Glomerular visceral epithelial cell (primary cell): Measurements from ENCODE around the gene PDE3A.
"Not testable (repeated sequence)": the region's sequence is repeated elsewhere in the genome, so short reads cannot be mapped to it uniquely, and the experiment has no call there.

Source experiments
- DNase-seq: peaks from one replicate; pipeline ENCODE4 v3.0.0-alpha.2; 2016; ENCODE audit errors: extremely low spot score

The PDE3A gene

DNA sequence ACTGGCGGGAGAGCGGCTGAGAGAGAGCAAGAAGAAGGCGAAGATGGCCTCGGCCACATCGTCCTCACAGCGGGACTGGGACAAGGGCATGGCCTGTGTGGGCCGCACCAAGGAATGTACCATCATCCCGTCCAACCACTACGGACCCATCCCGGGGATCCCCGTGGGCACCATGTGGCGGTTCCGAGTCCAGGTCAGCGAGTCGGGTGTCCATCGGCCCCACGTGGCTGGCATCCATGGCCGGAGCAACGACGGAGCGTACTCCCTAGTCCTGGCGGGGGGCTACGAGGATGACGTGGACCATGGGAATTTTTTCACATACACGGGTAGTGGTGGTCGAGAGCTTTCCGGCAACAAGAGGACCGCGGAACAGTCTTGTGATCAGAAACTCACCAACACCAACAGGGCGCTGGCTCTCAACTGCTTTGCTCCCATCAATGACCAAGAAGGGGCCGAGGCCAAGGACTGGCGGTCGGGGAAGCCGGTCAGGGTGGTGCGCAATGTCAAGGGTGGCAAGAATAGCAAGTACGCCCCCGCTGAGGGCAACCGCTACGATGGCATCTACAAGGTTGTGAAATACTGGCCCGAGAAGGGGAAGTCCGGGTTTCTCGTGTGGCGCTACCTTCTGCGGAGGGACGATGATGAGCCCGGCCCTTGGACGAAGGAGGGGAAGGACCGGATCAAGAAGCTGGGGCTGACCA is 183.6 kb downstream of the PDE3A start:
- DNase-seq, result not testable (repeated sequence)

DNA sequence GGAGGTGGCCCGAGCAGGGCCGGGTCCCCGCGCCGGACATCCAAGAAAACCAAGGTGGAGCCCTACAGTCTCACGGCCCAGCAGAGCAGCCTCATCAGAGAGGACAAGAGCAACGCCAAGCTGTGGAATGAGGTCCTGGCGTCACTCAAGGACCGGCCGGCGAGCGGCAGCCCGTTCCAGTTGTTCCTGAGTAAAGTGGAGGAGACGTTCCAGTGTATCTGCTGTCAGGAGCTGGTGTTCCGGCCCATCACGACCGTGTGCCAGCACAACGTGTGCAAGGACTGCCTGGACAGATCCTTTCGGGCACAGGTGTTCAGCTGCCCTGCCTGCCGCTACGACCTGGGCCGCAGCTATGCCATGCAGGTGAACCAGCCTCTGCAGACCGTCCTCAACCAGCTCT is 184.2 kb downstream of the PDE3A start:
- not testable (repeated sequence) for DNase-seq

DNA sequence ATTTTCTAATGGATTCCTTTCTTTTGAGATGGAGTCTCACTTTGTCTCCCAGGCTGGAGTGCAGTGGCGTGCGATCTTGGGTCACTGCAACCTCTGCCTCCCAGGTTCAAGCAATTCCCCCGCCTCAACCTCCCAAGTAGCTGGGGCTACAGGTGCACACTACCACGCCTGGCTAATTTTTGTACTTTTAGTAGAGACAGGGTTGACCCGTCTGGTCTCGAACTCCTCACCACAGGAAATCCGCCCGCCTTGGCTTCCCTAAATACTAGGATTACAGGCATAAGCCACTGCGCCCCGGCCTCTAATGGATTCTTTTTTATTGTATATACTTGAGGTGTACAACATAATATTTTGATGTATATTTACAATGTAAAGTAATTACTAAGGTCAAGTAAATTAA is 186.7 kb downstream of the PDE3A start:
- DNase-seq, result no peak

DNA sequence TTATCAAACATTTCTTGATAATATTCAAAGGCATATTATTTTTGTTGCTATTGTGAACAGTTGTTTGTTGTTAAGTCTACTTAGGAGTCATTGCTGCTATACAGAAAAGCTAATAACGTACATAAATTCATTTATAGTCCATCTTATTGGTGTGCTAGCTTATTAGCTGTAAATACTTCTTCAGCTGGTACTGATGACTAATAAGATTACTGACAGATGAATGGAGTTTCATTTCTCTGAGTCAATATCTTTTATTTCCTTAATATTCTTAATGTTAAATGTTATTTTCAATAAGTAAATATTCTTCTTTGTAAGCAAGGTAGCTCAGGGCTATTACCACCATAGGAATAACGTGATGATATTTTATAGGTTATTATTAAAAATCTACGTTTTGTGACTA is 187.4 kb downstream of the PDE3A start:
- DNase-seq, result no peak

DNA sequence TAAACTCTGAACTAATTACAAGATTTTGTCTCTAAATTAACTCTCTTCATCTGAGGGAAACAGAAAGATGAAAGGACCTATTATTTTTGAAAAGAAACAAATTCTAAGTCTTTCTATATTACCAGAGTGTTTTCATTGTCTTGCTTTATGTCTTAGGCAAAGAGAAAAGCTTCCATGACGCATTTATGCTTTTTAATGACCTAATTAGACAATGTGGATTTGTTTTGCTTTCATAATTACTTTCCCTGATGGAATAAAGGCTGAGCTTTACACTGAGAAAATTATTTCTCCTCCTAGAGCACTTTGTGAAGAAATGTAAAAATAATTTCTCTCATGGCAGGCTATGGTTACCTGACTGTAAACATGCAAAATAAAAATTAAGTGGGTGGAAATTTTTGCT is 188.8 kb downstream of the PDE3A start:
- no peak for DNase-seq

DNA sequence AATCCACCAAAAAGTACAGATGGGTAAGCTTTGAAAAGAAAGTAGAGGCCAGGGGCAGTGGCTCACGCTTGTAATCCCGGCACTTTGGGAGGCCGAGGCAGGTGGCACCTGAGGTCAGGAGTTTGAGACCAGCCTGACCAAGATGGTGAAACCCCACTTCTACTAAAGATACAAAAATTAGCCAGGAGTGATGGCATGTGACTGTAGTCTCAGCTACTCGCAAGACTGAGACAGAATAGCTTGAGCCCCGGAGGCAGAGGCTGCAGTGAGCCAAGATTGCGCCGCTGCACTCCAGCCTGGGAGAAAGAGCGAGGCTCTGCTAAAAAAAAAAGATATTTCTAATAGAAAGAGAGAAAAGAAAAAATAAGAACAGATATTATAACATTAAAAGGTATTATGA is 192.6 kb downstream of the PDE3A start:
- DNase-seq, result no peak

DNA sequence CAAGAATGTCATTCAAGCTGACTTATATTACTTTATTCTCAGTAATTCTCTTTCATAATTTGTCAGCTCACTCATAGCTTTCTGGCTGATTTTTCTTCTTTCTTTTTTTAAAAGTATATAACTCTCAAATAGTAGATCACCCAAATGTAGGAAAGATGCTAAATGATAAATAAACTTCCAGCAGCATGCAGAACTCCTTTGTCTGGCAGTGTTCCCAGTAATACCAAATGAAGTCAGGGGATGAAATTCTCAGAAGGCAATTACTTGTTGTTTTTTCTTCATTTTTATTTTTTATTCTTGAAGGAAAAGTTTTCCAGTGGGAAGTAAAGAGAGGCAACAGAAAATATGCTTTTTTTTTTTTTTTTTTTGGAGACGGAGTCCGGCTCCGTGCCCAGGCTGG is 193.5 kb downstream of the PDE3A start:
- DNase-seq, result no peak

DNA sequence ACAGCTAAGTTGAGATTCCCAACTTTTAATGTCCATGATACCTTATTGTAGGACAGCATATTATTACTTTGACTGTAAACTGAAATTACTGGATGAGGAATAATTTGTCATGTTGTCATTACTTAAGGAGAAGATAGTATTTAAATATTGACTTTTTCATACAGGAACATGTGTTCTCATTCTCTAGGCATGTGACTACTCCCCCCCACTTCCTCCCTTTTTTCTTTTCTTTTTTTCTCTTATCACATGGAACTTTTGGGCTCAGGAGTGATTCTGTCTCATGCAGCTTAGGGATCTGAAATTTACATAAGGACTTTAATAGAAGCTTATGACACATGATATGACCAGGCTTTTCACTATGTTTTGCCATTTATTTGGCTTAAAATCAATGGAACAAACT is 199.1 kb downstream of the PDE3A start:
- DNase-seq, result no peak

DNA sequence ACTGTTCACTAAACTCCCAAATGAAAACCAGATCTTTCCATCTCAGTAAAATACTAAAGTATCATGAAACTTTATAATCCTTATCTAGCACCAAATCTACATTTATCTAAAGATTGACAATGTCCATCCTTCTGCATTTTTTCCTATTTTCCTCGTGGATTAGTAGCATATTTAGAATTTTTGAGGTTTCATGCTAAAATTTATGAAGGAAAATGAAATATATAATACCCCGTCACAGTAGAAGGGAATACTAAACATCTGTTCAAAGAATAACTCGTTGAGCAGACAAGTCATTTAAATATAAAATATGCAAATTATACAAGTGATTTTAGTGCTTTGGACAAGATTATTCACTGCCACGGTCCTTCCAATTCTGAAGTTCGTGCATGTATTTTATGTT is 204.1 kb downstream of the PDE3A start:
- no peak for DNase-seq

DNA sequence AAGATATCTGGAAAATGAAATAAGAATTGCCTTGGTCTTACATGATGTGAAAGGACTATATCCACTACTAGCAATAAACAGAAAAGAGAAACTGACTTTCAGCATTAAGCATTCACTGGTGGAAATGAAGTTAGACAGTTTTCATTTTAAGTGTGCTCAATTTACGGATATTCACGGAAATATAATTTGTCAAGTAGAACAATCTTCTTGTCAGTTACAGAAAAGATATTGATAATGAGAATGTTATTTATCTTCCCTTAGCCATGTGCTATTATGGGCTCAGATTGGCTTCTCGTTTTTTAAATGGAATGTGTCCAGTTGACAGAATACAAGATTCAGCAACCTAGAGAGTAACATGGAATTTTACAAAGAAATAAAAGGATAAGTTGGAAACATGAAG is 208.2 kb downstream of the PDE3A start:
- DNase-seq, result no peak

DNA sequence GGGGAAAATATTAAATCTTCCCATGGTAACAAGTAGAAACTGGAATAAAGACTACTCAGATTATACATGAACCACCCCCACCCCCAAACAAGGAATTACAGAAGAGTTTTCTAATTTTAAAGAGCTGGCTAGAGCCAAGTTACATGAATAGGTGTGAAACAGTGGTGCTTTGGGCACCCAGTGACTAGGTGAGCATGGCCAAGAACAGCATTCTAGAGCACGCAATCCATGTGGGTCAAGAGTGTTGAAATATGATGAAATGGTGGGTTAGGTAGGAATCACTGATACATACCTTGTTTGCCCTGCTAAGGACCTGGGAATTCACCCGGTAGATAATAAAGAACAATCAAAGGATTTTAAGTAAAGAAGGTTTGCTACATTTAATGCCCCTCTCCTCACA is 208.7 kb downstream of the PDE3A start:
- no peak for DNase-seq

DNA sequence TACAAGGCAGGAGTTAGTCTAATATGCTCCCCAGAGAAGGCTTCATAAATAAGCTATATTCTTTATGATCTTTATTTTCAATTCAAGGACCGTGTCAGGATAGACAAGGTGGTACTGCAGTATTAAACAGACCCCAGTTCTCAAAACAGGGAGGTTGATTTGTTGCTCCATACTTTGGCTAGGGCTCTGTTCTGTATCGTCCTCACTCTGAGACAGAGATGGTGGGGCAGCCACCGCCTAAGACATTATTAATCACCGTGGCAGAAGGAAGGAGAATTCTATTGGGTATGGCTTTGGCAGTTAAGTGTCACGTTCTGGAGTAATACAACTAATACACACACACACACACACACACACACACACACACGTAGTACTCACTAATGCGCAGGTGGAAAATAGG is 209.8 kb downstream of the PDE3A start:
- no peak for DNase-seq

DNA sequence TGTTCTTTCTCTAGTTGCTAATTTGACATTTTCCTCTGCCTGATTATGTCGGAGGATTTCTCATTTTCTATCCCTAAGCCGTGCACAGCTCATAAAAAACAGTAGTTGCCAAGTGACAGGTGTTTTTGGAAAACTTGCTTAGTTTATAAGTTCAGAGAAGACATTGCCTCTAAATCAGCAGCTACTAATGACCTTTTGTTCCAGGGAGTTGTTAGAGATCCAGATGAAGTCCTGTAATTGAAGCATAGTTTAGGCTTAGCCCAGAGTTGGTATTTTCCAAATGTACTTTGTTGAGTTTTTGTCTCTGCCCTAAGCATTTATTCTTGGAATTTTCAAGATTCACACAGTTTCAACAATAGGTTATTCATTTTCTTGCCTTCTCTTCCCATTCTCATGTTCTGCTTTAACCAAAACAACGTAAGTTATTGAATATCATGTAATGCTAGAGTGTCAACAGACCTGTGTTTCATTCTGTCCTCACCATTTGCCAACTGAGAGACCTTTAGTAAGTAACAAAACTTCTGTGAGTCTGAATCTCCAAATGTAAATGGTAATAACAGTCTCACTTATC is 216.8 kb downstream of the PDE3A start:
- no peak for DNase-seq

DNA sequence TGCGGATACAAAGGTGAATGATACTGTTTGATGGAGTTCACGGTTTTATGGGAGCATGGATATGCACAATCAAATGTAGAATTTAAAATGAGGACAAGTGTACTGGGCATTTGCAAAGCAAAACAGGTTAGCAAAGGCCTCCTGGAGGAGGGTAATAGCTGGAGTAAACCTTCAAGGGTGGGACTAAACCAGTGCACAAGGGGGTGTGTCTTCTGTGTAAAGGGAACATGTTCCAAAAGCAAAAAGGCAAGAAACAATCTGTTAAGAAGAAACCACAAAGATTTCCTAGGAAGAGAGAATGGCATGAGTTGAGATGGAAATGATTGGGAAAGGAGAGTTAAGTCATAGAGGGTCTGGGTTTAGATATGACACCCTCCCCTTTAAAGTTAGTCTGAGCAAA is 217.6 kb downstream of the PDE3A start:
- no peak for DNase-seq

DNA sequence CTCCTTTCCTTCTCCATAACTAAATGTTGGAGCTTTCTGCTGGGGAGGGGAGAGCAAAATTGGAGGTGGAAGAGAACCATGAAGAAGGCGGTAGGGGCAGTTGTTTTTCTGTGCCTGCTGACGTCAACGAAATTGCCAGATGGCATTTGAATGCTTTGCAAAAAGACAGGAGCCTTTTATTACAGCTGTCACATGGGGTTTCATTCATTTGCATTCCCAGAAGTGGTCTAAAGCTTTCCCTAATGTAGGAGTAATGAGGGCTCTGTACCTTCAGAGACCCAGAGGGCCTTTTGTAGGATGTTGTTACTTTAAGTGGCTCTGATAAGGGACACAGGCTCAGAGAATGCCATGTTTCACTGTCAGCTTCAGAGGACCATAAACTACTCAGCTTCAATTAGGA is 219.7 kb downstream of the PDE3A start:
- DNase-seq, result no peak

DNA sequence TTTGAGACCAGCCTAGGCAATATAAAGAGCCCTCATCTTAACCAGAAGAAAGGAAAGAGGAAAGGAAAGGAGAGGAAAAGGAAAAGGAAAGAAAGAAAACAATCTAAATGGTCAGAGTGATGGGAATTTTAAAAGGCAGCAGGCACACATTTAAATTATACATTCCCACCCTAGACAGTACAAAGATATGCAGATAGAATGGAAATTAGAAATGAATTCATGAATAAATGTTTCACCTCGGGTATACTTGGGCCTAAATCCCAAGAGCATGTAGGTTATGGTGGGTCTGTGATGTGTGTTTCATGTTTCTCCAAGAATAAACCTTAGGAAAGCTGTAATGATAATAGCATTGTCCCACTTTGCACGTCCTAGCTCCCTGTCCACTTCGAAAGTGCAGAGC is 222.2 kb downstream of the PDE3A start:
- no peak for DNase-seq

DNA sequence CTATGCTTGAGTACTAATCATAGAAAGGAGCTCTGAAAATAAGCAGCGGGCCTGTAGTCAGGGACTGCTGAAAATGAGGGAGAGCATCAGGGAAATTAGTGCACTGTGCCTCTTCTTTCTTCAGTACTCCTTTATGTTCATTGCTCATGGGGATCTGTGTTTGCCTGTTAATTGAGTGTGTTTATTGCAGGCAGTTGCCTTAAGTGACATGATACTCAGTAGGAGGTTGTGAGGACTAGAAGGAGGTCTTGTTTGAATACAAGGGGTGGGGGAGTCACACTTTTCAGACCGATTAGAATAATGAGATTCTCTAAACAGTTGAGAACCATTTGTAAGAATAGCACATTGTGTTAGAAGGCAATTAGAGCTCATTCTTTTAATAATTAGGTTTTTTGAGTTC is 224.2 kb downstream of the PDE3A start:
- no peak for DNase-seq

DNA sequence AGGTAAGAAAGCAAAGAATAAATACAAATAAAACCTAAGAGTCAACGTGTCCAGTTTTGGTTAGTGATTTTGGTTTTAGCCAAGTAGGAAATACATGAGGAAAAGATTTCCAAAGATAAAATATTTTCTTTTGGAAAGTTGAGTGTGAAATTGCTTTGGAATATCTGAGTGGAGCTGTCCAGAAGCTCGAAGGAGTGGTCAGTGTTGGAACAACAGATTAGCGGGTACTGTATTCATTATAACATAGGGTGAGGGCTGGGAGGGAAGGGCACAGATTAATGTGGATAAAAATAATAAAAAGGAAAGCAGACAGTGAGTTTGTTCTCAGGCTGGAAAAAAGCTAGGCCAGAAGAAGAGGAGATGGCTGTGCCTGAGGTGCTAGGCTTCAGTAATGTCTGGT is 225.3 kb downstream of the PDE3A start:
- DNase-seq, result no peak

DNA sequence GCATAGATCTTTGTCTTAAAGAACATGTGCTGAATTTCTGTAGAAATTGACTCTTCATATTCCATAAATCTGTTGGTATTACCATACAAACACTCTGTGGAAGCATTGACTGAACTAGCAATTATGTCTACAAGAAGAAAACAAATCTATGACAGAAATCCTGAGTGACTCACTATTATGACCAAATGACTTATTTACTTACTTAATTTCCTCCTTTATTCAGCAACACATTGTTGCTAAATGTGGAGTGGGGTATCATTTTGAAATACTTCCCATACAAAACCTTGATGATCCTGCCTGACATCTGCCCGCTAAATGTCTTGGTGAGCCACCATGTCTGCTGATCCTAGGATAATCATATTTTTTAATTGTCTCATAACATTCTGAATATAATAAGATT is 227.7 kb downstream of the PDE3A start:
- no peak for DNase-seq

DNA sequence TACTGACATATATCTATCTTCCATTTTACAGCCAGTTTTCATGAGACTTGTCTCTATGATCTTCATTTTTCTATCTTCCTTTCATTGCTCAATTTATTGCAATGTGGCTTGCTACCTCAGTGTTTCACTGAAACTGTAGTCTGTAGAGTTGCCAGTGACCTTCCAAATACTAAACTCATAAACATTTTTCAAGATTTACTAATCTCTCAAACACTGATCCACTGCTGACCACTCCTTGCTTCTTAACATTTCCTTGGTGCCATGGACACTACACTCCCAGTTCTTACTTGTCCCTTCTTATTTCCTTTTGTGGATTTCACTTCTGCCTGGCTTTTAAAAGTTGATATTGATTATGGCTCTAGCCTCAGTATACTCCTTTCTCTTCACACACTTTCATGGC is 231.4 kb downstream of the PDE3A start:
- no peak for DNase-seq

DNA sequence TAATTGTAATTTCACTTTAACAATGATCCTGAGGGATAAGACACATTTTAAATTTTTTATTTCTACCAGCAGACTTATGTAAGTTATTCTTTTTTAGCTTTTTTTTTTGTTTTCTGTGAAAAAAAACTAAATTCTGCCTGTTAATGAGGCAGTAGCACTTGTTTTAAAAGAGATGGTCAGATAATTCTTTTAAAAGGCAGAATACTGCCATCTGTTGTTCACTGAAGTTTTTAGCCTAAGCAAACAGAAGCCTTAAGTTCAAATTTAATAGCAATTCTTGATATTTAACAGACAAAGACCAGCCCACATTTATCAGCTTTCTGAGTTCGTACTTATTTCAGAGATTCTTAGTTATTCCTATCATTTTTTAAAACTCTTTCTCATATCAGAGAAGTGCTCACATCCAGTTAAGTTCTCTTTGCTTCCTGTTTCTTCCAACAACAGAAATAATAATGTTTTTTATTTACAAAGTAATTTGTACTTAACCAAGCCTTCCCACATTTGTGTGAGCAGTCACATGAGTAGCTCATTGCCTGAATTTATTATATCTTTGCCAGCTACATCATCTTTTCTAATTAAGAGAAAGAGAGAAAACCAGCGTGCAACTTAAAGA is 233.4 kb downstream of the PDE3A start:
- DNase-seq, result peak; percentile 6

DNA sequence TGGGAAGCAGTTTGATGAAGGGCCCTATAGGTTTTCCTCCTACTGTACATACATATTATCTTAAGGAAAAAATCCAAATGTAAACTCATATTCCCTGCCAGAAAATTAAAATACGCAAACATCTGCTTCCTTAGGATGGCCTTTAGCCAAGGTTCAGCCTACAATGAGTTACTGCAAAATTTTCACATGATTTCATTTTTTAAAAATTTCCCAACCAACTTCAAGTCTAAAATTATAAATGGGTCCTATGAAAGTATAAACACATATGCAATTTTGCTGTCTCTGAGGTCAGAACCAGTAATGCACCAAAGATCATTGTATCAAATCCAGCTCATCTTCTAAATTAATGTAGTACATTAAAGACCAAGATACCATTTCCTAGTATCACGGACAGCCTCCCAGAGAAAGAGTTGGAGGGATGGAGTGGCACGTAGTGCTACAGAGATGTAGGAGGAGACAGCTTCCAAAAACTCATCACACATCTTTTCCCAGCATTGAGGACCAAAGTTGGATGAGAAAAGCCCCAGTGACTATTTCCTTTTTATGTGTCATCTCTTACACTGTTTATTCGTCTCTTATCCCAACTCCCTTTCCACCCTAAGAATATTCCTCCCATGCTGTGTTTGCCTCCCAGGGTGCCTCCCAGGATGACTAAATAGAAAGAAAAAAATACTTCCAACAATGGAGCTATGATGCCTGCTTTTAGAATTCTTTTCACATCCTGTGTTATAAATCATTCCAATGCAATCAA is 234.5 kb downstream of the PDE3A start:
- DNase-seq, result peak; percentile 8
